Cortex of kidney (tissue), 1 donor: ENCODE results near the gene FAM120C.

ENCODE experiments used
- DNase-seq: peaks from one replicate; lab custom pipeline; 2025; lab: John Stamatoyannopoulos, UW

FAM120C gene, protein sequence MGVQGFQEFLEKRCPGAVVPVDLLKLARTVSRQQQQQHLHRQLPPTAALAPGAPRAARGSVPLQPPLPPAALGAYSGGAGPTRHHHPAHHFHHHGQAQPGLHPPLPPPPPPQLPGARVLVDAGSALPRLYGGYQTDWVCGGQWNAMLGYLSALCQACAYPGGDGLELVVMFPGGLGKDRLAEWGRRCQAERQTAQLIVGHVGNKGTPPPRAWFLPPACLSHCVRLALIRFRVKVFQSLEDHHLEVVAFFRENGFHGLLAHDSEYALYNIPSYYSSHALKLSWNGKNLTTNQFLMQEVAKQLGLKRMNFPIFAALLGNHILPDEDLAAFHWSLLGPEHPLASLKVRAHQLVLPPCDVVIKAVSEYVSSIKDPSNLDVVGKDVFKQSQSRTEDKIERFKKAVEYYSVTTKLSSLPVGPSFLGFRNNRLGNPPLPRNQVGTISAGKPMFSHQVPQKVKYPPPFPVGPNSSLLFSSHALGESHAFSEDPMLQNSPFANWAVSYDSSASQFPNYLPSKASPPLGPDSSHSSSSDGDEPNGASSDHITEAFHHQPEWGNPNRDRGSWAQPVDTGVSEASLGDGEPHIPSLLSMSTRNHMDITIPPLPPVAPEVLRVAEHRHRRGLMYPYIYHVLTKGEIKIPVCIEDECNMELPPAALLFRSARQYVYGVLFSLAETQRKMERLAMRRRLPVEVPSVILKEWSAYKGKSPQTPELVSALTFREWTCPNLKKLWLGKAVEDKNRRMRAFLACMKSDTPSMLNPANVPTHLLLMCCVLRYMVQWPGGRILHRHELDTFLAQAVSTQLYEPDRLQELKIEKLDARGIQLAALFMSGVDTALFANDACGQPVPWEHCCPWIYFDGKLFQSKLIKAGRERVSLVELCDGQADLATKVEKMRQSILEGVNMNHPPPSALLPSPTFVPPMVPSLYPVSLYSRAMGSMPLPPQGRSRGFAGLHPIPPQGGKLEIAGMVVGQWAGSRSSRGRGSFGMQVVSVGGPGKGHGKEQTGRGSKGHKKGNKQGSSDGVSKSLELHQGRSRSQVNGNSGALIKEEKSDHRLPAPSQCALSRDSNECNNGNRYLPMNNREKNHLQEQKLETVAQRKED

GRCh38 chrX:54182864-54183613 is at the start of gene FAM120C:
FAM120C (minus strand) TSS chrX:54183254; CDS start chrX:54183198, 56 bp downstream.
- no peak for DNase-seq

DNA sequence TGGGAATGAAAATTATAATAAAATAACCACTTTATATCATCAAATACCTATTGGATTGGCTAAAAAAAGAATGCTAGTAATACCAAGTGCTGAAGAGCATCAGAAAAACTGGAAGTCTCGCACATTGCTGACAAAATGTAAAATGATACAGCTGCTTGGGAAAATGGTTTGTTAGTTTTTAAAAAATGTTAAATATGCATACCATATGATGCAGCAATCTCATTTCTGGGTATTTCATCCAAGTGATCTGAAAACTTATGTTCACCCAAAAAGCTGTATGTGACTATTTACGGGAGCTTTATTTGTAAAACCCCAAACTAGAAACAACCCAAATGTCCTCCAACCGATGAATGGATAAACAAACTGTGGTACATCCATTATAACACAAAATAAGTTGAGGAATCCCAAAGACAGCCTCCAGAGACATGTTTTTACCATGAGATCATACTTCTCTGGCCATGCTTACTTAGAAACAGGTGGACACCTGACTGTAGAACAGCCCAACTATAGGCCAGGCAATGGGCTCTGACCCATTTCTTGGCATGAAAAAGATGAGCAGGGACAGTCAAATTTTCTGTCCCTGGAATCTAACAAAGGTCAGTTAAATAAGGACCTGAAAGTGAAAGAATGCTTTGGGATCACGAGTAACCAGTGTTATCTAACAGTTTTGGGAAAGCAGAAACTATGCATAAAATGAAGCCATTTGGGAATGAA is 47.5 kb upstream of the FAM120C start:
- DNase-seq = no peak

GRCh38 chrX:54223581-54223980 is 40.5 kb upstream of the FAM120C start:
- no peak for DNase-seq

DNA sequence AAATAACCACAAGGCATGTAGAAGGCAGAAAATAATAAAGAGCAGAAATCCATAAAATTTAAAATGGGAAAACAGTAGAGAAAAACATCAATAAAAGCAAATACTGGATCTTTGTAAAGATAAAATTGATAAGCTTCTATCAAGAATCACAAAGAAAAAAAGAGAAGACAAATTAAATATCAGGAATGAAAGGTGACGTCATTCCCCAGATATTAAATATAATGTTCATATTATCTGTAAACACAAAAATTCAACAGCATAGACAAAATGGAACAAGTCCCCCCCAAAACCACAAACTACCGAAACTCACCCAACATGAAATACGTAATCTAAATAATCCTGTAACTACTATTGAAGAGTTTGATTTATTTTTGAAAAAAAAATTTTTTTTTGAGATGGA is 30.5 kb upstream of the FAM120C start:
- DNase-seq = no peak

- no peak for DNase-seq
These were observed 25.5 kb upstream of the FAM120C start for GRCh38 chrX:54208531-54208930.

GRCh38 chrX:54198262-54198661 is 15.2 kb upstream of the FAM120C start:
- no peak for DNase-seq

DNA sequence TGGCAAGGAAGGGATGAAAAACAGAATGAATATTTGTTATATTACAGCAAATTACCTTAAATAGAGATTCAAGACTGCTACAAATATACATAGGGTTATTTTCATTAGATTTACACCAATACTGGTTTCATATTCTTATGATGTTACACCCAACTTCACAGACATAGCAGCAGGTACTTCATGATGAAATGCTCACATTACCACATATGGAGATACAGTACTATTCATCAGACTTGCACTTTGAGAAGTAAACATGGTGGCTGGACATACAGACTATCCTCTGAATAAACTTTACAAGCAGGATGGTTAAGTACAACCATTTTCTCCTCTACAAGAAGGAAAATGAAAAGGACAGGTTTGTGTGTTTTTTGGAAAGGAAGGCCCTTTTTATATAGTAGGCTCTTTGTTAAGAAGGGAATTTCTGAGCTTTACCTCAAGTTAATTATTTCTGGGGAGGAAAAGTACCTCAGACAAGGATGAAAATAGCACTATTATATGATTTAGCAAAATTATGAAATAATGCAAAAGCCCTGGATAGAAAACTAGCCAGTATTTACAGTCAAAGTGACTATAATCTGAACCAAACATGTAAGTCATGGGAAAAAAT is 12.0 kb upstream of the FAM120C start:
- no peak for DNase-seq

- DNase-seq = no peak
These were observed 10.2 kb upstream of the FAM120C start for GRCh38 chrX:54193085-54193821.

DNA sequence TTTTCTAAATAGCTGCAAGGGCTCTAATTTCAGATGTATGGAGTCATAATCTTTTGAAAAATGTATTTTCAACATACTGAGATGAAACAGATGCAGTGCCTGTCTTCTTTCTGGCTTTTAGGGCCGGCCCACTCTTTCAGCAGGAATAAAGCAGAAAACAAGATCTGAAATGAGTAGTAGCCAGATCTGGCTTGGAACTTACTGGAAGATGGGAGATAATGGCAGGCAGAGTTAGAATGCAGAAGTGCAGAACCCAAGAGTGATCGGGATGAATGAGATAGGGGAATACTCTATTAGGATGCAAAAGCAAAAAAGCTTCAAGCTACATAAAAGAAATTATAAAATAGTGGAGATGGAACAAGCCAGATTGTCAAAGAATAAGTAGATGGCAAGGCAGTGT is 1.4 kb upstream of the FAM120C start:
- DNase-seq = no peak

DNA sequence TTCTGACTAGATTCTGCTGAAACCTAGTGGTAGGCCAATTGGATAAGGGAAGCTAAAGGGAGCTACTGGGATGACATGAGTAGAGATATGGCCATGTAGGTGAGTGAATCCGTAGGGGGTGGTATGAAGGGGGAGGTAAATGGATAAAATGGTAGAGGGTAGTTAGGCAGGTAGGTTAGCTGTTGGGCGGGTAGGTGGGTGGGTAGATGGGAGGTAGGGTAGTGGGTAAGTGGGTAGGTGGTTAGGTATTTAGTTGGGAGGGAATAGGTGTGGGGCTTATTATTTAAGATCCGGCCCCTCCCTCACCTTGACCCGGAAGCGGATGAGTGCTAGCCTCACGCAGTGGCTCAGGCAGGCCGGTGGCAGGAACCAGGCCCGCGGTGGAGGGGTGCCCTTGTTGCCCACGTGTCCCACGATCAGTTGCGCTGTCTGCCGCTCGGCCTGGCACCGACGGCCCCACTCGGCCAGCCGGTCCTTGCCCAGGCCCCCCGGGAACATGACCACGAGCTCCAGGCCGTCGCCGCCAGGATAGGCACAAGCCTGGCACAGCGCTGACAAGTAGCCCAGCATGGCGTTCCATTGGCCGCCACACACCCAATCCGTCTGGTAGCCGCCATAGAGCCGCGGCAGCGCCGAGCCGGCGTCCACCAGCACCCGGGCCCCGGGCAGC is 725 bp downstream of the FAM120C start:
- no peak for DNase-seq

DNA sequence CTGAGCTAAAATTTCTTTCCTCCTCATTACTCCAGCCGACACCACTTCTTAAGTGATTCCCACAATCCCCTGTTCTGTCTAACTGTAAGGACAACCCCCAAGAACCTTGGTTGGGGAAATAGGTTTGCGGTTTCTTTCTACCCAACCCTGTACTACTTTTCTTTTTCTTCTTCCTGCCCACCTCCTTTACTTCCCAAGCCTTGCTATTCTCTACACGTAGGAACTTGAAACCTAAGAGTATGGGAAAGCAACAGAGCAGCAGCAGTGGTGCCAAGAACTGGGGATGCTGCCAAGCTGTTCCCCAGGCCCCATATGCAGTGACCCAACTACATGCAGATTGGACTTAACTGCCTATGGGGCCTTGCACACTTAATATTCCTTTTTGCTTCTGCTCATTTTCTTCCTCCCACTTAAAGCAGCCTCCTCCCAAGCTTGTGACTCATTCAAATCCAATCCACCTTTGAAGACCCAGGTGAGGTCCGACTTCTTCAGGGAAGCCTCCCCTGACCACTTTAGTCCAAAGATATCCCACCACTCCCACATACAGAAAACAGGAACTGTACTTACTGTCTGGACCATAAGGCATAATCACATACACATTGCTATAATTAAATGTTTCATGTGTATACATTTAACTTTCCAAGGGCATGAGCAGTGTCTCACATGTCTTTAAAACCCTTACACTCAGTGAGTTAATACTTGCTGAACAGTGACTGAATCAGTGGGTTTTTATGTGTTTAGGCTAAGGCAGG is 1.7 kb downstream of the FAM120C start:
- no peak for DNase-seq

DNA sequence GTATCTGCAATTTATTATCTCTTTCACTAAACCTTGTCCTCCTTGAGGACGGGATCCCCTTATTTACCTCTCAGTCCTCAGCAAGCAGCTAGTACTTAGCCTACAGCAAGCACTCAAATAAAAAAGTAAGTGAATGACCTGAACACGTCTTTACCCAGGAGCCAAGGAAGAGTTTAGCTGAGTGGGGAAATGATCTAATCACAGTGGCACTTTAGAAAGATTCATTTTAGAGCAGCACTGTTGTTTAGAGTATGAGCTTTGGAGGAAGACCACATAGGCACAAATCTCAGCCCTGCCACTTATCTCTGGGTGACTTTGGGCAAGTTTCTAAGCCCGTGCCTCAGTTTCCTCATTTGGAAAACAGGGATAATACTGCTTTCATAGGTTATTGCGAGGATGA is 2.7 kb downstream of the FAM120C start:
- no peak for DNase-seq

DNA sequence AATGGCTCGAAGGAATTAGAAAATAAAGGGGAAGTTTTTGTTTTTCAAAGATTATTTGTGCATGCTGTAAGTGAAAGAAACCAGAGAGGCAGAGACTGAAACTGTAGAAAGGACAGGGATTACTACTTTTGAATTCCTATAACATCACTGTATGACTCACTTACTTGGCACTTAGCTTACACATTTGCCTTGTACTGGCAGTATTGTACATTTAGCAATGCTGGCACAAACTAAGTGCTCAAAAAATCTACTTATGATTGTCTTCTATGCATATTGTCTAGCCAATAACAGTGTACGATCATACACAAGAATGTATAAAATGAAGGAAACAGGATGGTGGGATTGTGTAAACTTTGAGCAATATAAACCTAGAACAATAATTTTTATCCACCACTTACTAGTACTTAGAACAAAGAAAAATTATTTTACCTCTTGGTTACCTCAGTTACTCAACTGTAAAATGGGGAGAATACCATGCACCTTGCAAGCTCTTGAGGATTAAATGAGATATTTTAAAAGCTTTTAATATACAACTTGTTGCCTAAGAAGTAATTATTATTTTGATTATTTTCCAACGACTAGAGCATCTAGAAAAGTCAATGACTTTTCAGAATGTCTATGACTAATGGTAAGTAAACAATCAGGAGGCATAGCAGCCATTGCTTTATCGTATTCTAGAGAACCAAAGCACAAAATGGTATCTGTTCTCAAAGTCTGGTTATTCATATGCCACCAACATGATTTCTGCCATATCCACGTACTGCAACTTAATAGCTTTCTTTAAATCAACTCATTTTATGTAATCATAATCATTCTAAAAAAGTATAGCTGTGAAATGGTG is 4.7 kb downstream of the FAM120C start:
- DNase-seq = no peak

DNA sequence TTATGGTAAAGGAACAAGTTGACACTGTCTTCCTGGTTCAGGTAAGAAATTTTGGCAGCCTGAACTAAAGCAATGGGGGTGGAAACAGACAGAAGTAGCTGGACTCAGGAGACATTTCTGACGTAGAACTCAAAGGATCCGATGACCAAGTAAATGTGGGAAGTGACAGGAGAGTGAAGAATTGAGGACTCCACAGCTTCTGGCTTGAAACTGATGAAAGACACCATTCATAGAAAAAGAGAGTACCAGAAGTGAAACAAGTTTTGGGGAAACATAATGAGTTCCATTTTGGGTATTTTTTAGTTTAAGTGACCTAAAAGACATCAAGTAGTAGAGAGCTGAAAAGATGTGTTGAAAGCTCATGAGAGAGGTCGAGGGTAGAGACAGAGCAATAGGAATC is 5.7 kb downstream of the FAM120C start:
- DNase-seq = no peak

GRCh38 chrX:54173791-54174190 is 9.3 kb downstream of the FAM120C start:
- no peak for DNase-seq

DNA sequence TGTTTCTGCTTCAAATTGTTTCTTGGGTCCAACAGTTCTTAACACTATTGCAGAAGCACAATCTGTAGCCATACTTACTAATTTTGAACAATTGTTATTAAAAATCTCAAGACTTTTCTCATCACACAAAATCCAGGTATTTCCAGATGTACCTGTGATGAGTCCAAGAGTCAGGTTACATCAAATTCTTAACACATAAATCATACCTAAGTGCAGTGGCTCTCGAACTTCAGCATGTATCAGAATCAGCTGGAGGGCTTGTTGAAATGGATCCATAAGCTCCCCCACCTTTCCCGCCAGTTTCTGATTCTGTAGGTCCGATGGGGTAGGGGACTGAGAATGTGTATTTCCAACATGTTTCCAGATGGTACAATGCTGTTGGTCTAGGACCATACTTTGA is 10.6 kb downstream of the FAM120C start:
- no peak for DNase-seq

DNA sequence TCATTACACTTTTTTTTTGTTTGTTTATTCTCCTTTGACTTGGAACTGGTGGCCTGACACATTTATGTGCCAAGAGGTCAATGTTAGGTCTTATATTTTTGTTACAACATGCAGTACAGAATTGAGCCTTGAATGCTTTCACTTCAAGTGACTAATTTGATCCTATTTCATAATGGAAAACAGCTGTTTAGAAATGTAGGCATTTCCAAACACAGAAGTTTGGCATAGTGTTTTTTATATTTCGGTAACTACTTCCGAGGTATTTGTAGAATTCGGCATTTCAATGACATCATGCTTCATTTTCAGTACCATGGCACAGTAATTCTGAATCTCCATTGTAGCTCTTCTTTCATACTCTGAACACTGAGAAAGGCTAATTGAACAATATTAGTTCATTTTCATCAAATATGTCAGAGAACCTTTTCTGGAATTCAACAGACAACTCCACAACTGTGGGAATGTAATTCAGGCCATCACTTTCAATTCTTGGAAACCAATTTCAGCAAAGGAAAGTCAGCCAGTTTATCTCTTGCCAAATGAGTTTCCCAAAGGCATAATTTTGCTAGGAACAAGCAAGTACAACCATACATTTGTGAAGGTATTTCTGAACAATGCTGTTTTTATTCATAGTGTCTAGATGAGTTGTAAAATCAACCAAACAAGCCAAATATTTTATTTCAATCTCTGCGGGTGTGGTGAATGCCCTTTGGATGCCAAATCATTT is 11.4 kb downstream of the FAM120C start:
- DNase-seq = no peak
